Fibroblast of villous mesenchyme (primary cell): ENCODE data around the gene MAST3. TPM values are rescaled to one million over a fixed set of nuclear protein-coding genes. Genes with fewer than 3 reads are reported as not detected.

Experiments
- DNase-seq: peaks from one replicate; pipeline ENCODE4 v3.0.0-alpha.2; 2010; ENCODE audit warnings: low read depth
- H3K4me3 ChIP-seq: 2 replicates; pipeline ENCODE4 v1.5.1; 2011; ENCODE audit warnings: low read depth, mild to moderate bottlenecking, low read length
- total RNA-seq: library from RNA; depleted of rRNA; stranded (reverse); fragments of >200 nt; gene quantifications from 2 replicates; pipeline ENCODE4 v1.2.3, GENCODE V29; 2012
- TF ChIP-seq, protein P1 (sequence below): IDR thresholded peaks from 2 replicates; pipeline ENCODE4 v1.5.1; 2012; ENCODE audit warnings: low read depth, mild to moderate bottlenecking, low read length; ENCODE audit not compliant: insufficient read depth

Gene MAST3
- total RNA-seq, 1 donor: 3.0 TPM

- TF ChIP-seq, protein P1, sequence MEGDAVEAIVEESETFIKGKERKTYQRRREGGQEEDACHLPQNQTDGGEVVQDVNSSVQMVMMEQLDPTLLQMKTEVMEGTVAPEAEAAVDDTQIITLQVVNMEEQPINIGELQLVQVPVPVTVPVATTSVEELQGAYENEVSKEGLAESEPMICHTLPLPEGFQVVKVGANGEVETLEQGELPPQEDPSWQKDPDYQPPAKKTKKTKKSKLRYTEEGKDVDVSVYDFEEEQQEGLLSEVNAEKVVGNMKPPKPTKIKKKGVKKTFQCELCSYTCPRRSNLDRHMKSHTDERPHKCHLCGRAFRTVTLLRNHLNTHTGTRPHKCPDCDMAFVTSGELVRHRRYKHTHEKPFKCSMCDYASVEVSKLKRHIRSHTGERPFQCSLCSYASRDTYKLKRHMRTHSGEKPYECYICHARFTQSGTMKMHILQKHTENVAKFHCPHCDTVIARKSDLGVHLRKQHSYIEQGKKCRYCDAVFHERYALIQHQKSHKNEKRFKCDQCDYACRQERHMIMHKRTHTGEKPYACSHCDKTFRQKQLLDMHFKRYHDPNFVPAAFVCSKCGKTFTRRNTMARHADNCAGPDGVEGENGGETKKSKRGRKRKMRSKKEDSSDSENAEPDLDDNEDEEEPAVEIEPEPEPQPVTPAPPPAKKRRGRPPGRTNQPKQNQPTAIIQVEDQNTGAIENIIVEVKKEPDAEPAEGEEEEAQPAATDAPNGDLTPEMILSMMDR: no peak
- no peak for DNase-seq
- H3K4me3 ChIP-seq: no peak overlapping the region
Measured at GRCh38 chr19:18170714-18171255, 73.2 kb downstream of the MAST3 start.

GRCh38 chr19:18171605-18172327 is 74.2 kb downstream of the MAST3 start:
- H3K4me3 ChIP-seq: no peak overlapping the region
- no peak for DNase-seq
- TF ChIP-seq, protein P1: no peak

DNA sequence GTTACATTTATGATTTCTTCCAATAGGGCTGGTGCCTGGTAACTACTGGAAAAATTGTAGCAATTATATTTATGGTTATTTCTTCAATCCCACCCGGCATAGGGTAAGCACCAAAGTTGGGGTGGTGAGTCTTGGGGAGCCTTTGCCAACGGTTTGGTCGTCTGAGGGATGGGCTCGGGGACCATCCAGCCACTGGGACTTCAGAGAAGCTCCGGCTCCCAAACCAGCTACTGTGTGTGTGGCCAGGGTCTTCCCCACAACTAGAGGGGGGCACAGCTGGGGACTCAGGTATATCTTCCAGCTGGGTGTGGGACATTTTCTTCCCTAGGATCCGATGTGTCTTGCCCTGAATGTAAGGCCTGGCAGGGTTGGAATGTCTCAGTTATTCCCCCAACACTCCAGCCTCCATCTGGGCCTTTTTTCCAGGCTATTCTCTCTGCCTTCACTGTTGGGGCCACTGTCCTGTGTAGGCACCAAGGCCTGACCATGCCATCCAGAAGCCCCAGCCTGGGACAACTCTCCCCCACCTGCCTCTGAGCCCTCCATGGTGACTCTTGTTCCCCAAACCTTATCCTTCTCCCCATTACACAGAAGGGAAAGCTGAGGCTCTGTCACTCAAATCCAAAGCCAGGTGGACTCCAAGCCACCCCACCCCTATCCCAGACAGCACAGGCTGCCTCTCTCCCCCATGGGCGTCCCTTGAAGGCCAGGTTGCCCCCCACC is 74.9 kb downstream of the MAST3 start:
- no peak for DNase-seq
- no peak overlapping the region for H3K4me3 ChIP-seq
- TF ChIP-seq, protein P1: no peak

GRCh38 chr19:18173054-18173571 is 75.5 kb downstream of the MAST3 start:
- peak overlapping the region; percentile 76 for H3K4me3 ChIP-seq
- TF ChIP-seq, protein P1: no peak
- no peak for DNase-seq

GRCh38 chr19:18173572-18174288 is 76.2 kb downstream of the MAST3 start, which contains the start of gene IFI30:
TSS of gene IFI30 (plus strand) at chr19:18173813. CDS start at chr19:18173842, 29 bp downstream.
- DNase-seq: no peak
- TF ChIP-seq, protein P1: no peak
- peak within 1 kb of the TSS; percentile 76 for H3K4me3 ChIP-seq

GRCh38 chr19:18174983-18175382 is 77.4 kb downstream of the MAST3 start:
- H3K4me3 ChIP-seq: no peak overlapping the region
- TF ChIP-seq, protein P1: no peak
- no peak for DNase-seq
